HFF-Myc (cell line): Measurements from ENCODE around the gene SNED1.

ENCODE experiments used
- DNase-seq: peaks from one replicate; pipeline ENCODE4 v3.0.0-alpha.2; 2011; ENCODE audit warnings: low read depth; ENCODE audit errors: extremely low read depth
- H3K4me3 ChIP-seq: replicated peaks from 2 replicates; pipeline ENCODE4 v1.5.1; 2011; ENCODE audit warnings: low read depth, mild to moderate bottlenecking, control low read depth, low read length
- CTCF ChIP-seq: IDR thresholded peaks from 2 replicates; pipeline ENCODE4 v1.5.1; 2012; ENCODE audit warnings: mild to moderate bottlenecking, low read depth, low read length, control low read depth; ENCODE audit errors: missing control alignments

The SNED1 gene

GRCh38 chr2:241033336-241033987 is 35.0 kb downstream of the SNED1 start:
- H3K4me3 ChIP-seq: no peak overlapping the region
- DNase-seq: no peak
- TF ChIP-seq CTCF: no peak

- H3K4me3 ChIP-seq: no peak overlapping the region
- DNase-seq: no peak
- no peak for TF ChIP-seq CTCF
Observed at GRCh38 chr2:241033994-241034393, 35.6 kb downstream of the SNED1 start.

- no peak for TF ChIP-seq CTCF
- DNase-seq: no peak
- no peak overlapping the region for H3K4me3 ChIP-seq
Observed at GRCh38 chr2:241034490-241035141, 36.2 kb downstream of the SNED1 start.

GRCh38 chr2:241035142-241035817 is 36.9 kb downstream of the SNED1 start:
- no peak for DNase-seq
- H3K4me3 ChIP-seq: no peak overlapping the region
- TF ChIP-seq CTCF: no peak

GRCh38 chr2:241035818-241036396 is 37.5 kb downstream of the SNED1 start:
- DNase-seq: no peak
- no peak for TF ChIP-seq CTCF
- no peak overlapping the region for H3K4me3 ChIP-seq

- no peak for DNase-seq
- H3K4me3 ChIP-seq: no peak overlapping the region
- TF ChIP-seq CTCF: no peak
Observed at GRCh38 chr2:241036397-241036963, 38.1 kb downstream of the SNED1 start.
